K562 (cell line): ENCODE data around the gene DRAXIN. TPM values are rescaled to one million over a fixed set of nuclear protein-coding genes. Genes with fewer than 3 reads are reported as not detected.
A peak's percentile ranks its signal among the peaks of the same experiment; 100 is the strongest.

Experiments
- CBFA2T3 ChIP-seq: fragments of 450-650 bp; IDR thresholded peaks from 2 replicates; pipeline ENCODE4 v1.6.1; 2017
- EHMT2 ChIP-seq: fragments of 450-650 bp; IDR thresholded peaks from 2 replicates; pipeline ENCODE4 v1.6.1; 2018; ENCODE audit warnings: antibody characterized with exemption
- FOSL1 ChIP-seq: fragments of 200-800 bp; sonication (Bioruptor generic); conservative IDR thresholded peaks from 2 replicates; pipeline ENCODE4 v1.6.1; 2016; ENCODE audit warnings: missing genetic modification characterization, missing compliant biosample characterization
- FOXA3 ChIP-seq, 2 experiments: fragments of 450-650 bp in 1 of 2; sonication (generic) in 1 of 2; formaldehyde crosslinking; IDR thresholded peaks in 1 of 2; conservative IDR thresholded peaks in 1 of 2; 2 replicates each; pipeline versions ENCODE4 v1.4.0 to v1.8.0; 2020 to 2022; ENCODE audit warnings: mild to moderate bottlenecking in 2 of 2, missing genetic modification reagents in 1 of 2
- JUND ChIP-seq, 2 experiments: IDR thresholded peaks; 2 replicates in 1 of 2; 3 replicates in 1 of 2; pipeline ENCODE4 v1.6.1; 2011; ENCODE audit warnings: borderline replicate concordance in 2 of 2, low read depth in 2 of 2, low read length in 2 of 2, improper control_type of control experiment in 1 of 2, missing biosample characterization in 1 of 2, missing genetic modification characterization in 1 of 2, missing genetic modification reagents in 1 of 2
- L3MBTL2 ChIP-seq: fragments of 450-650 bp; IDR thresholded peaks from 2 replicates; pipeline ENCODE4 v1.6.1; 2016; ENCODE audit warnings: mild to moderate bottlenecking, moderate library complexity
- MTA2 ChIP-seq: fragments of 450-650 bp; IDR thresholded peaks from 2 replicates; pipeline ENCODE4 v1.6.1; 2016; ENCODE audit warnings: low read depth
- NELFE ChIP-seq: IDR thresholded peaks from 2 replicates; pipeline ENCODE4 v1.6.1; 2011; ENCODE audit warnings: mild to moderate bottlenecking; ENCODE audit not compliant: insufficient read depth, insufficient read length
- PATZ1 ChIP-seq: fragments of 250-450 bp; sonication (Bioruptor Pico); IDR thresholded peaks from 2 replicates; pipeline ENCODE4 v1.5.0; 2020; ENCODE audit warnings: mild to moderate bottlenecking, borderline replicate concordance
- SLC30A9 ChIP-seq: fragments of 250-450 bp; sonication (Bioruptor Pico); IDR thresholded peaks from 2 replicates; pipeline ENCODE4 v1.8.0; 2022; ENCODE audit warnings: mild to moderate bottlenecking, moderate library complexity
- STAT6 ChIP-seq: sonication (generic); formaldehyde crosslinking; IDR thresholded peaks from 2 replicates; pipeline ENCODE4 v1.8.1; 2023; ENCODE audit warnings: mild to moderate bottlenecking, missing genetic modification reagents
- TAF1 ChIP-seq: IDR thresholded peaks from 2 replicates; pipeline ENCODE4 v1.6.1; 2011; ENCODE audit warnings: mild to moderate bottlenecking, low read length, moderate library complexity; ENCODE audit not compliant: insufficient read depth, control insufficient read depth, severe bottlenecking; ENCODE audit errors: extremely low read depth
- ZBTB1 ChIP-seq: sonication (generic); formaldehyde crosslinking; IDR thresholded peaks from 2 replicates; pipeline ENCODE4 v1.8.1; 2023; ENCODE audit warnings: missing genetic modification reagents, low read depth, mild to moderate bottlenecking, borderline replicate concordance
- ZNF146 ChIP-seq: IDR thresholded peaks from one replicate; pipeline ENCODE4 v1.6.1; 2018; ENCODE audit warnings: missing compliant biosample characterization; ENCODE audit not compliant: unreplicated experiment
- ZNF347 ChIP-seq: fragments of 450-650 bp; formaldehyde crosslinking; IDR thresholded peaks from 2 replicates; pipeline ENCODE4 v1.4.0; 2020; ENCODE audit warnings: low read depth, mild to moderate bottlenecking, moderate library complexity
- polyA plus RNA-seq, 8 experiments: library from polyadenylated mRNA; depleted of rRNA in 4 of 8; stranded (reverse) in 5 of 8; unstranded in 3 of 8; fragments of >200 nt; fragmentation: Nextera tagmentation in 2 of 8; fragmentation: Illumina TruSeq in 1 of 8; extraction: Ambion mirVana in 2 of 8; extraction: Trizol in 1 of 8; gene quantifications; 2 replicates each; pipeline versions ENCODE4 v1.2.1 to v1.2.3, GENCODE V29; 2011 to 2014; ENCODE audit warnings: inconsistent platforms in 1 of 8, missing spikeins in 1 of 8
- total RNA-seq, 7 experiments: library from RNA; depleted of rRNA in 6 of 7; stranded (reverse); fragments of >200 nt in 6 of 7; fragmentation: Illumina TruSeq in 2 of 7; extraction: Trizol in 2 of 7; gene quantifications; 2 replicates each; pipeline versions ENCODE4 v1.2.1 to v1.2.3, GENCODE V29; 2011 to 2021; ENCODE audit warnings: low replicate concordance in 1 of 7
- TF ChIP-seq, protein P1 (sequence below), 2 experiments: fragments of 450-650 bp; conservative IDR thresholded peaks; 2 replicates each; pipeline ENCODE4 v1.6.1; 2017; ENCODE audit warnings: mild to moderate bottlenecking in 2 of 2, moderate library complexity in 2 of 2
- TF ChIP-seq, protein P2 (sequence below), 2 experiments: fragments of 450-650 bp in 1 of 2; sonication (generic) in 1 of 2; formaldehyde crosslinking in 1 of 2; IDR thresholded peaks in 1 of 2; conservative IDR thresholded peaks in 1 of 2; 2 replicates each; pipeline versions ENCODE4 v1.6.1 to v1.8.1; 2016 to 2023; ENCODE audit warnings: mild to moderate bottlenecking in 2 of 2, moderate library complexity in 2 of 2, inconsistent platforms in 1 of 2, missing genetic modification reagents in 1 of 2

DRAXIN gene
- total and polyA plus RNA-seq, 9 of the 15 experiments (the other 6 are each of a cell fraction or from before 2014, with no cell fraction given): 0.01 to 0.04 (median 0.01) TPM; not detected in 6

DNA sequence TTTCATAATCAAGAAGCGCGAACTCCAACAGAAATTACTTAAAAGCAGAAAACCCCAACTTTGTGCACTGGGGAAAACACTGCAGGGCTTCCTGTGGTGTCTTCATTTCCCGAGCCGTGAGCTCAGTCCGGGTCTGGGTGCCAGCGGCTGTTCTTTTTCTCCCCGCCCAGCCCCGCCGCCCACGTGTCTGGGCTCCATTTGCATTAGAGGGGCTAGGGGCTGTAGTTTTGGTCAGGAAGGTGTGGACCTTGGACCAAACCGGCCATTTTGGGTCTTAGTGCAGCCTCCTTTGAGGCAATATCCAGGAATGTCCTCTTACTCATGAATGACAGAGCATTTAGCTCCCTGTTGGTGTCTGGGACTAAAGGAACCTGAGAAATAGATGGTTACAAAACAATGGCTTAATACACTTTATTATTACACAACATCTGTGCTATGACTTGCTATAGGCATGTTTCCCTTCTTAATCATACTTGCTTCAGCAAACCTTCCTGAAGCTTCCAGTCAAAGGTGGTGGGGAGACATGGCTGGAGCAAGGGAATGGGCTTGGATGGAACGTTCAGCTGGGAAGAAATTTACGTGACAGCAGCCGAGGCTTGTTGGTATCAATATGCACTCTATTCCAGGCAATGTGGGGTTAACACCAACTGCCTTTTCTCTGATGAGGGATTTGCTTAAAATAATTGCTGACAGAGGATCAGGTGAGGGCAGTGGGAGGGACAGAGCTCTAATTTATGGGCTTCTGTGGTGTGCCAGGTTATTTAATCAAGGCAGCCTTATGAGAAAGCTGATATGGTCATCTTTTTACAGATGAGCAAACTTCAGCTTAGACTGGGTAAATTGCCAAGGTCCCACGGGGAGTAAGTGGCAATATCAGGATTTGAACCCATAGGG, 45.5 kb downstream of the DRAXIN start (continued):
- no peak for TF ChIP-seq STAT6
- TF ChIP-seq, protein P1, sequence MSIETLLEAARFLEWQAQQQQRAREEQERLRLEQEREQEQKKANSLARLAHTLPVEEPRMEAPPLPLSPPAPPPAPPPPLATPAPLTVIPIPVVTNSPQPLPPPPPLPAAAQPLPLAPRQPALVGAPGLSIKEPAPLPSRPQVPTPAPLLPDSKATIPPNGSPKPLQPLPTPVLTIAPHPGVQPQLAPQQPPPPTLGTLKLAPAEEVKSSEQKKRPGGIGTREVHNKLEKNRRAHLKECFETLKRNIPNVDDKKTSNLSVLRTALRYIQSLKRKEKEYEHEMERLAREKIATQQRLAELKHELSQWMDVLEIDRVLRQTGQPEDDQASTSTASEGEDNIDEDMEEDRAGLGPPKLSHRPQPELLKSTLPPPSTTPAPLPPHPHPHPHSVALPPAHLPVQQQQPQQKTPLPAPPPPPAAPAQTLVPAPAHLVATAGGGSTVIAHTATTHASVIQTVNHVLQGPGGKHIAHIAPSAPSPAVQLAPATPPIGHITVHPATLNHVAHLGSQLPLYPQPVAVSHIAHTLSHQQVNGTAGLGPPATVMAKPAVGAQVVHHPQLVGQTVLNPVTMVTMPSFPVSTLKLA (conservative IDR thresholded peaks at IDR 0.05): peak; percentile 50 to 81; a peak in 3 of 4 replicates
- no peak for TF ChIP-seq ZNF347 (CRISPR knock-in tag)
- TF ChIP-seq ZBTB1 (CRISPR knock-in tag): no peak
- 0 out of 2 replicates have a peak, but pooled peaks have one; percentile 28 for TF ChIP-seq L3MBTL2
- TF ChIP-seq TAF1: peak; percentile 5
- peak; percentile 41; the same call in 1 of the 2 replicates for TF ChIP-seq CBFA2T3
- TF ChIP-seq, protein P2, sequence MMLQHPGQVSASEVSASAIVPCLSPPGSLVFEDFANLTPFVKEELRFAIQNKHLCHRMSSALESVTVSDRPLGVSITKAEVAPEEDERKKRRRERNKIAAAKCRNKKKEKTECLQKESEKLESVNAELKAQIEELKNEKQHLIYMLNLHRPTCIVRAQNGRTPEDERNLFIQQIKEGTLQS (IDR thresholded peaks at IDR 0.05): peak; percentile 45
- TF ChIP-seq, protein P2 (CRISPR knock-in tag; conservative IDR thresholded peaks at IDR 0.05): no peak
- no peak; a peak in 1 of 4 replicates for TF ChIP-seq FOXA3 (CRISPR knock-in tag; conservative IDR thresholded peaks at IDR 0.05 in 1 of 2, IDR thresholded peaks at IDR 0.05 in 1 of 2)
- TF ChIP-seq FOSL1 (tag): peak; percentile 32
- TF ChIP-seq JUND (IDR thresholded peaks at IDR 0.05; ENCODE audit: borderline replicate concordance, low read depth, low read length): 0 out of 2 replicates have a peak, but pooled peaks have one; percentile 15
- no peak for TF ChIP-seq JUND (tag; IDR thresholded peaks at IDR 0.05; ENCODE audit: borderline replicate concordance, low read depth, low read length)
- 0 out of 2 replicates have a peak, but pooled peaks have one; percentile 31 for TF ChIP-seq EHMT2
- TF ChIP-seq MTA2: no peak
- no peak for TF ChIP-seq NELFE
- TF ChIP-seq PATZ1 (CRISPR knock-in tag): no peak
- no peak for TF ChIP-seq ZNF146 (CRISPR knock-in tag)
- no peak for TF ChIP-seq SLC30A9
